ENCODE data around the gene PALLD.

Gene PALLD

GRCh38 chr4:168555437-168555836, 58.6 kb downstream of the PALLD start:
- peak in 1 of 3 experiments; percentile 13 for TF ChIP-seq CTCF (IDR thresholded peaks at IDR 0.05; ENCODE audit: unreplicated experiment in 3 of 3)
- H3K36me3 Mint-ChIP-seq (ENCODE audit: low read depth) = no peaks in the 10 kb centered on the region
- peaks cover 50% of the 10 kb centered on the region for H3K4me1 Mint-ChIP-seq
- peaks cover 6% of the 10 kb centered on the region for H3K27me3 Mint-ChIP-seq (ENCODE audit: low read depth)
- no peak overlapping the region for H3K4me3 Mint-ChIP-seq
- no peaks in the 10 kb centered on the region for H3K9me3 Mint-ChIP-seq
- no peak overlapping the region for H3K27ac Mint-ChIP-seq

GRCh38 chr4:168557658-168558057, 60.8 kb downstream of the PALLD start:
- peaks cover 6% of the 10 kb centered on the region for H3K27me3 Mint-ChIP-seq (ENCODE audit: low read depth)
- TF ChIP-seq CTCF (IDR thresholded peaks at IDR 0.05; ENCODE audit: unreplicated experiment in 3 of 3) = no peak
- H3K4me1 Mint-ChIP-seq = peaks cover 64% of the 10 kb centered on the region
- H3K36me3 Mint-ChIP-seq (ENCODE audit: low read depth) = no peaks in the 10 kb centered on the region
- H3K27ac Mint-ChIP-seq = no peak overlapping the region
- no peaks in the 10 kb centered on the region for H3K9me3 Mint-ChIP-seq
- H3K4me3 Mint-ChIP-seq = no peak overlapping the region

- Mint-ChIP-seq H3K4me3 (no peak overlapping the region), H3K27me3 (ENCODE audit: low read depth) (peaks cover 4% of the 10 kb centered on the region), H3K4me1 (peaks cover 69% of the 10 kb centered on the region), H3K27ac (peak overlapping the region in 2 of 3 experiments; percentile 2 to 63), H3K9me3 (no peaks in the 10 kb centered on the region), H3K36me3 (ENCODE audit: low read depth) (no peaks in the 10 kb centered on the region)
- no peak for TF ChIP-seq CTCF (IDR thresholded peaks at IDR 0.05; ENCODE audit: unreplicated experiment in 3 of 3)
Observed at GRCh38 chr4:168558599-168558998, 61.7 kb downstream of the PALLD start.

GRCh38 chr4:168560184-168561180, 63.6 kb downstream of the PALLD start:
- Mint-ChIP-seq H3K4me3 (no peak overlapping the region), H3K9me3 (no peaks in the 10 kb centered on the region), H3K36me3 (ENCODE audit: low read depth) (no peaks in the 10 kb centered on the region), H3K27ac (peak overlapping the region; percentile 75 to 80 (median 76)), H3K4me1 (peaks cover 75% of the 10 kb centered on the region), H3K27me3 (ENCODE audit: low read depth) (no peaks in the 10 kb centered on the region)
- no peak for TF ChIP-seq CTCF (IDR thresholded peaks at IDR 0.05; ENCODE audit: unreplicated experiment in 3 of 3)

- no peaks in the 10 kb centered on the region for H3K36me3 Mint-ChIP-seq (ENCODE audit: low read depth)
- TF ChIP-seq CTCF (IDR thresholded peaks at IDR 0.05; ENCODE audit: unreplicated experiment in 3 of 3) = no peak
- peak overlapping the region in 2 of 3 experiments; percentile 1 to 4 for H3K27ac Mint-ChIP-seq
- no peak overlapping the region for H3K4me3 Mint-ChIP-seq
- H3K9me3 Mint-ChIP-seq = no peaks in the 10 kb centered on the region
- peaks cover 72% of the 10 kb centered on the region for H3K4me1 Mint-ChIP-seq
- no peaks in the 10 kb centered on the region for H3K27me3 Mint-ChIP-seq (ENCODE audit: low read depth)
Observed at GRCh38 chr4:168562041-168562571, 65.3 kb downstream of the PALLD start.

All from nephron (organoid).